NCI-H2227 (cell line): ENCODE measurements around the gene PTPN23.
"Not testable (repeated sequence)": the region's sequence is repeated elsewhere in the genome, so short reads cannot be mapped to it uniquely, and the experiment has no call there.

ENCODE experiments used
- DNase-seq: peaks from one replicate; lab custom pipeline; 2025; ENCODE audit not compliant: unreplicated experiment; lab: John Stamatoyannopoulos, UW

Gene PTPN23

GRCh38 chr3:47440131-47440530 is 59.3 kb downstream of the PTPN23 start:
- DNase-seq = no peak

- DNase-seq = no peak
Observed at GRCh38 chr3:47441796-47442551, 61.2 kb downstream of the PTPN23 start.

GRCh38 chr3:47443611-47443995 is 62.8 kb downstream of the PTPN23 start:
- no peak for DNase-seq

GRCh38 chr3:47444103-47444502 is 63.3 kb downstream of the PTPN23 start:
- no peak for DNase-seq

DNA sequence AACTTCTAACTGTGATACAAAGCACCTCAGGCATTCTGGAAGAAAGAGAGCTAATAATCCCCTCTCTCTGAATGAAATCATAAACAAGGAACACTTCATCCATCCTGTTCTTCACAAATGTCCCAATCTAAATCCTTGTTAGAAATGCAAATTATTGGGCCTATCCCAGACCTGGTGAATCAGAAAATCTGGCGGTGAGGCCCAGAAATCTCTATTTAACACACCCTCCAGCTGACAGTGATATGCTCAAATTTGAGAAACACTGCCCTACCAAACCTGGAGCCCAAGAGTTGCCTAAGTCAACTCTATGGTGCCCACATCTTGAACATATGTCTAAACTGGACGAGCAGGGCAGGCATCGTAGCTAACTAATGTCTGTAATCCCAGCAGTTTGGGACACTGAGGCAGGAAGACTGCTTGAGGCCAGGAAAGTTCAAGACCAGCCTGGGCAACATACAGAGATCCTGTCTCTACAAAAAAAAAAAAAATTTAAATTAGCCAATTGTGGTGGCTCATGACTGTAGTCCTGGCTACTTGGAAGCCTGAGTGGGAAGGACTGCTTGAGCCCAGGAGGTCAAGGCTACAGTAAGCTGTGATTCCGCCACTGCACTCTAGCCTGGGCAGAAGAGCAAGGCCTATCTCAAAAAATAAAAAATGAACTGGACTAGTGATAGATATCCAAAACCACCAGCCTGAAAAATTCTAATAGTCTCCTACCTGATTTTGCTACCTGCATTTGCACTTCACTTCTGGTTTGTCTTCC is 71.8 kb downstream of the PTPN23 start:
- DNase-seq = no peak

- DNase-seq = no peak
Observed at GRCh38 chr3:47455806-47456452, 75.1 kb downstream of the PTPN23 start.

- DNase-seq = no peak
Observed at GRCh38 chr3:47456984-47457383, 76.2 kb downstream of the PTPN23 start.

- not testable (repeated sequence) for DNase-seq
Observed at GRCh38 chr3:47459534-47460085, 78.8 kb downstream of the PTPN23 start.
